Karpas-422 (cell line): ENCODE results near the gene GIMAP2. TPM values are rescaled to one million over a fixed set of nuclear protein-coding genes. Genes with fewer than 3 reads are reported as not detected.
"Not testable (repeated sequence)": the region's sequence is repeated elsewhere in the genome, so short reads cannot be mapped to it uniquely, and the experiment has no call there.

Experiments used
- DNase-seq: peaks from one replicate; pipeline ENCODE4 v3.0.0-alpha.2; 2015
- H2AFZ ChIP-seq: fragments of 200-600 bp; sonication (generic); 2 replicates; pipeline ENCODE4 v1.6.1; 2014; ENCODE audit warnings: antibody characterized with exemption, low read length, mixed read lengths
- H3K27ac ChIP-seq: fragments of 200-600 bp; sonication (generic); 2 replicates; pipeline ENCODE4 v1.5.1; 2014; ENCODE audit warnings: mild to moderate bottlenecking, low read length, moderate library complexity
- H3K27me3 ChIP-seq: fragments of 200-600 bp; sonication (generic); 2 replicates; pipeline ENCODE4 v1.6.1; 2014; ENCODE audit warnings: low read length, mixed read lengths
- H3K36me3 ChIP-seq: fragments of 200-600 bp; sonication (generic); 2 replicates; pipeline ENCODE4 v1.6.1; 2014; ENCODE audit warnings: low read length, mixed read lengths; ENCODE audit not compliant: insufficient read depth
- H3K4me1 ChIP-seq: fragments of 200-600 bp; sonication (generic); 2 replicates; pipeline ENCODE4 v1.6.1; 2014; ENCODE audit warnings: mild to moderate bottlenecking, low read length, mixed read lengths
- H3K4me2 ChIP-seq: fragments of 200-600 bp; sonication (generic); 2 replicates; pipeline ENCODE4 v1.6.1; 2014; ENCODE audit warnings: low read length, low read depth, mild to moderate bottlenecking; ENCODE audit not compliant: poor library complexity, severe bottlenecking
- H3K4me3 ChIP-seq: fragments of 200-600 bp; sonication (generic); 2 replicates; pipeline ENCODE4 v1.5.1; 2014; ENCODE audit warnings: mild to moderate bottlenecking, antibody characterized with exemption, low read length, mixed read lengths
- H3K79me2 ChIP-seq: fragments of 200-600 bp; sonication (generic); 2 replicates; pipeline ENCODE4 v1.6.1; 2014; ENCODE audit warnings: mild to moderate bottlenecking, low read length, mixed read lengths
- H3K9ac ChIP-seq: fragments of 200-600 bp; sonication (generic); 2 replicates; pipeline ENCODE4 v1.6.0; 2014; ENCODE audit warnings: low read length
- H3K9me2 ChIP-seq: fragments of 200-600 bp; sonication (generic), shearing (Covaris generic); replicated peaks from 2 replicates; pipeline ENCODE4 v1.6.0; 2014; ENCODE audit warnings: mild to moderate bottlenecking, low read length, moderate library complexity; ENCODE audit not compliant: insufficient read depth
- H3K9me3 ChIP-seq: fragments of 300-700, 200-600 bp; sonication (generic); 2 replicates; pipeline ENCODE4 v1.6.1; 2014; ENCODE audit warnings: low read length, mixed read lengths
- H4K20me1 ChIP-seq: fragments of 200-600 bp; sonication (generic); 2 replicates; pipeline ENCODE4 v1.6.1; 2014; ENCODE audit warnings: mild to moderate bottlenecking, antibody characterized with exemption, low read length, low read depth; ENCODE audit not compliant: insufficient read depth
- total RNA-seq: library from RNA; depleted of rRNA; stranded (reverse); fragments of >200 nt; shearing (Covaris generic); gene quantifications from 2 replicates; pipeline ENCODE4 v1.2.3, GENCODE V29; 2014; ENCODE audit warnings: low replicate concordance

The GIMAP2 gene
- total RNA-seq, 1 experiment from 2014 or later: 1.3 TPM

GRCh38 chr7:150668977-150669376 lies 16.5 kb upstream of the GIMAP2 start:
- Histone ChIP-seq H3K9ac (no peak overlapping the region), H4K20me1 (no peaks in the 10 kb centered on the region), H3K9me3 (no peaks in the 10 kb centered on the region), H3K79me2 (no peaks in the 10 kb centered on the region), H3K4me1 (no peaks in the 10 kb centered on the region), H3K4me3 (no peak overlapping the region), H3K27ac (no peak overlapping the region), H3K36me3 (no peaks in the 10 kb centered on the region), H3K4me2 (no peak overlapping the region), H2AFZ (no peak overlapping the region), H3K9me2 (no peaks in the 10 kb centered on the region), H3K27me3 (no peaks in the 10 kb centered on the region)
- DNase-seq: no peak

- H2AFZ ChIP-seq, H3K4me2 ChIP-seq, H3K9me2 ChIP-seq, H3K4me1 ChIP-seq, DNase-seq, H3K9ac ChIP-seq, H3K79me2 ChIP-seq, H4K20me1 ChIP-seq, H3K27me3 ChIP-seq, H3K27ac ChIP-seq, H3K36me3 ChIP-seq, H3K9me3 ChIP-seq, H3K4me3 ChIP-seq: not testable (repeated sequence)
These were observed 13.5 kb upstream of the GIMAP2 start for GRCh38 chr7:150671798-150672585.

- Histone ChIP-seq H3K9me3 (no peaks in the 10 kb centered on the region), H3K36me3 (no peaks in the 10 kb centered on the region), H3K27ac (no peak overlapping the region), H2AFZ (no peak overlapping the region), H3K27me3 (no peaks in the 10 kb centered on the region), H4K20me1 (no peaks in the 10 kb centered on the region), H3K79me2 (no peaks in the 10 kb centered on the region), H3K4me3 (no peak overlapping the region), H3K4me1 (no peaks in the 10 kb centered on the region), H3K9ac (no peak overlapping the region), H3K9me2 (no peaks in the 10 kb centered on the region), H3K4me2 (no peak overlapping the region)
- no peak for DNase-seq
These were observed 9.8 kb upstream of the GIMAP2 start for GRCh38 chr7:150675714-150676113.

- H3K9ac ChIP-seq, H3K79me2 ChIP-seq, H3K4me3 ChIP-seq, H3K36me3 ChIP-seq, H3K27ac ChIP-seq, DNase-seq, H4K20me1 ChIP-seq, H3K9me3 ChIP-seq, H3K4me1 ChIP-seq, H2AFZ ChIP-seq, H3K4me2 ChIP-seq, H3K27me3 ChIP-seq, H3K9me2 ChIP-seq: not testable (repeated sequence)
These were observed 9.2 kb upstream of the GIMAP2 start for GRCh38 chr7:150676276-150676675.

GRCh38 chr7:150676854-150677253 lies 8.7 kb upstream of the GIMAP2 start:
- not testable (repeated sequence) for H3K9ac ChIP-seq, H3K4me1 ChIP-seq, H3K27ac ChIP-seq, H3K36me3 ChIP-seq, H3K9me3 ChIP-seq, H2AFZ ChIP-seq, H4K20me1 ChIP-seq, H3K79me2 ChIP-seq, H3K4me2 ChIP-seq, H3K27me3 ChIP-seq, H3K9me2 ChIP-seq, DNase-seq, H3K4me3 ChIP-seq

GRCh38 chr7:150678601-150679000 lies 6.9 kb upstream of the GIMAP2 start:
- not testable (repeated sequence) for H3K4me1 ChIP-seq, H3K4me3 ChIP-seq, H3K27me3 ChIP-seq, H4K20me1 ChIP-seq, H3K4me2 ChIP-seq, H3K9me3 ChIP-seq, H3K9me2 ChIP-seq, H3K9ac ChIP-seq, H3K36me3 ChIP-seq, H3K27ac ChIP-seq, DNase-seq, H2AFZ ChIP-seq, H3K79me2 ChIP-seq

- not testable (repeated sequence) for H3K9me3 ChIP-seq, H3K27ac ChIP-seq, H3K9ac ChIP-seq, H3K4me3 ChIP-seq, H3K9me2 ChIP-seq, H3K4me2 ChIP-seq, DNase-seq, H3K79me2 ChIP-seq, H3K36me3 ChIP-seq, H3K4me1 ChIP-seq, H4K20me1 ChIP-seq, H3K27me3 ChIP-seq, H2AFZ ChIP-seq
These were observed 5.1 kb upstream of the GIMAP2 start for GRCh38 chr7:150680364-150680763.

GRCh38 chr7:150686030-150686631 lies 625 bp downstream of the GIMAP2 start:
- no peaks in the 10 kb centered on the region for H3K36me3 ChIP-seq
- DNase-seq: no peak
- H4K20me1 ChIP-seq: no peaks in the 10 kb centered on the region
- peak overlapping the region; percentile 33; the same call in 1 of the 2 replicates for H2AFZ ChIP-seq
- no peaks in the 10 kb centered on the region for H3K27me3 ChIP-seq
- H3K27ac ChIP-seq: no peak overlapping the region
- peak overlapping the region; percentile 50 for H3K4me3 ChIP-seq
- peak overlapping the region; percentile 54 for H3K4me2 ChIP-seq
- no peaks in the 10 kb centered on the region for H3K9me2 ChIP-seq
- no peaks in the 10 kb centered on the region for H3K9me3 ChIP-seq
- H3K4me1 ChIP-seq: peaks cover 6% of the 10 kb centered on the region; the same call in 1 of the 2 replicates
- peak overlapping the region; percentile 16 for H3K9ac ChIP-seq
- no peaks in the 10 kb centered on the region for H3K79me2 ChIP-seq
